C1 segment of cervical spinal cord (tissue), 14 donors: ENCODE results near the gene CMTM7.
"Not testable (repeated sequence)": the region's sequence is repeated elsewhere in the genome, so short reads cannot be mapped to it uniquely, and the experiment has no call there.

ENCODE experiments used
- DNase-seq, 14 donors: peaks; one replicate each; lab custom pipeline; 2025; lab: John Stamatoyannopoulos, UW

Gene CMTM7

GRCh38 chr3:32459450-32459849 lies 67.8 kb downstream of the CMTM7 start:
- no peak for DNase-seq

DNA sequence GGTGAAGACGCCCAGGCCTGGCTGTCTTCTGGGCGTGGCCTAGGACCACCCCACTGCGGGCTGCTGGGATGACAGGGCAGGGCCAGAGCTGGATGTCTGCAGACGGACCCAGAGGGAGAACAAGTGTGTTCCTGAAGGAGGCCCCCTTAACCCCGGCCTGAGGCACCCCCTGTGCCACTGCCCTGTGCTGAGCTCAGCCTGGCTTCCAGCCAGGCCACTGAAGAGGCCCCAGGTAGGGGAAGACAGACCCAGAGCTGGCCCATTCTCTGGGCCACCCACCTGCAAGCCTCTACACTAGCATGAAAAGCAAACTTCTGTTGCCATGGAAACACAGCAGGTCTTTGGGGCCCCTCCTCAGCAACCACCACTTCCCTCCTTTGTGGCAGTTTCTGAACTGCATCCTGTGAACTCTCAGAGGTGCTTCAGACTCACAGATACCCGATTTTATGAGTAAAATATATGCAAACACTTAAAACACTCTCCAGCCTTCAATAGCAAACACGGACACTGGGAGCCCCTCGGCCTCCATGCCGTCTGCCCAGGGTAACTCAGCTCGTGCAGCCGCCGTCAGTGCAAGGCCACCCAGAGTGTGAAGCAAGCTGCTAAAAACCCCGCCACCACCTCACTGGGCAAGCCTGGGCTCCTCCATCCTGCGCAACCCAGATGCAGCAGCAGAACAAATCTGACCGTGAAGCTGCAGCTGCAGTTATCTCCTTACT lies 68.5 kb downstream of the CMTM7 start:
- DNase-seq, result no peak

- DNase-seq, result not testable (repeated sequence)
These were observed 69.3 kb downstream of the CMTM7 start for GRCh38 chr3:32460817-32461496.

DNA sequence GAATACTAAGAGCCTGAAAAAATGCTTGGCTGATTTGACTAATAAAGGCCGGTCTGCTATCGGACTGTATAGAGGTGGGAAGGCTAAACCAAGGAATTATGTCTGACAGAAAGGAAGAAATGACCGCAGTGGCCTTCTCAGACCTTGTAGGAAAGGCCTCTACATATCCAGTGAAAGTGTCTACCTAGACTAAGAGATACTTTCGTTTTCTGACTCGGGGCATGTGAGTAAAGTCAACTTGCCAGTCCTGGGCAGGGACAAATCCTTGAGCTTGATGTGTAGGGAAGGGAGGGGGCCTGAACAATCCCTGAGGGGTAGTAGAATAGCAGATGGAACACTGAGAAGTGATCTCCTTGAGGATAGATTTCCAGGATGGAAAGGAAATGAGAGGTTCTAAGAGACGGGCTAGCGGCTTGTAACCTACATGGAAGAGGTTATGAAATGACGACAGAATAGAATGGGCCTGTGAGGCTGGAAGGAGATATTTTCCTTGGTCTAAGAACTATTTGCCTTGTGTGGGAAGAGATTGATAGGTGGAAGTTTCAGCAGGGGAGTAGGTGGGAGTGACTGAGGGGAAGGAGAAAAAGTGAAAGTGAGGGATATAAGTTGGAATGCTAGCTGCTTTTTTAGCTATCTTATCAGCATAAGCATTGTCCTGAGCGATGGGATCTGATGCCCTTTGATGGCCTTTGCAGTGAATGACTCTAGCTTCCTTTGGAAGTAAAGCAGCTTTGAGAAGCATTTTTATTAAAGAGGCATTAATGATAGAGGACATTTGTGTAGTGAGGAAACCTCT lies 70.7 kb downstream of the CMTM7 start:
- DNase-seq, result not testable (repeated sequence)

DNA sequence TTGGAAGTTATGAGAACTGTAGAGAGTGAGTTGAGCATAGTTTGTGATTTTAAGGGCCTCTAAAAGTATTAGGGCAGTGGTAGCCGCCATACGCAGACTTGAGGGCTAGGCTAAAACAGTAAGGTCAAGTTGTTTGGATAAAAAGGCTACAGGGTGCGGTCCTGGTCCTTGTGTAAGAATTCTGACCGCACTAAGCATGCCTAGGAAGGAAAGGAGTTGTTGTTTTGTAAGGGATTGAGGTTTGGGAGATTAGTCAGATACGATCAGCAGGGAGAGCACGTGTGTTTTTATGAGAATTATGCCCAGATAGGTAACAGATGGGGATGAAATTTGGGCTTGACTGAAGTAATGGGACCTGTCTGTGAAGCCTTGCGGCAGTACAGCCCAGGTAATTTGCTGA lies 71.8 kb downstream of the CMTM7 start:
- DNase-seq, result not testable (repeated sequence)

DNA sequence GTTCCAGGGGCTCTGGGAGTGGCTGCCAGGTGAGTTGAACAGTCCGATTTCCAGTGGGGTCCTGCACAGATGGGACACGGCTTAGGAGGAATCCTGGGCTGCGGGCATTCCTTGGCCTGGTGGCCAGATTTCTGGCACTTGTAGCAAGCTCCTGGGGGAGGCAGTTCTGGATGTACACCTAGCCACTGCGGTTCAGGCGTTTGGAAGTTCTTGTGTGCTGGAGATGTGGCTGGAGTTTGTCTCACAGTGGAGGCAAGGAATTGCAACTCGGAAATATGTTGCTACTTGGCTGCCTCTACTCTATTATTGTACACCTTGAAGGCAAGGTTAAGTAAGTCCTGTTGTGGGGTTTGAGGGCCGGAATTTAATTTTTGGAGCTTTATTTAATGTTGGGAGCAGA lies 73.1 kb downstream of the CMTM7 start:
- DNase-seq, result not testable (repeated sequence)

GRCh38 chr3:32466808-32467207 lies 75.2 kb downstream of the CMTM7 start:
- not testable (repeated sequence) for DNase-seq

DNA sequence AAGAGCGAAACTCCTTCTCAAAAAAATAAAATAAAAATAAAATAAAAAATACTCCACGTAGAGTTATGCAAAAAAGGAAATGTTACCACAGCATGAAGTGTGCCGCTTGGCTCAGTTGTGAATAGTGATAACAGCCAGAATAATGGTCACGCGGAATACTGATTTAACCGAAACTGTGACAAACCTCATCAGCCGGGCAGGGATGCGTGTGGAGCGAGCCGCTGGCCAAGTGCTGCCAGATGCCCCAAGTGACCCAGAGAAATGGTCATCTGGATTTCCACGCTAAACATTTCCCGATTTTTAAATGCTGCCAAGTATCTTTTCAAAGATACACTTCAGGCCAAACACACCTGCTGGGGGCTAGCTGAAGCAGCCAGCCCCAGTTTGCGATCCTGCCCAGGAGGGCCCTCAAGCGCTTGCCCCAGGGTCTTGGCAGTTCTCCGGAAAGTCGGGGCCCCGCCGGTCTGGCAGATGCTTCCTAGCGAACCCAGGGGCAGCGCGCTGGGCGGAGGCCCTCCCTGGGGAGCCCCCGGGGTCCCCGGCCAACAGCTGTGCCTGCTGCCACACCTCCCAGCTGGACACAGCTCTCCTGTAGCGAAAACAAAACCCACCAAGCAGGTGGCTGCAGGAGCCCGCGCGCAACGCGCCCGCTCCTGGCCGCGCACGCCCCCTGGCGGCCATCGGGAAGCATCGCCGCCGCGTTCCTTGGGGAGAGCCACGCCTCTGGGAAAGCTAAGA lies 75.8 kb downstream of the CMTM7 start:
- peak in 12 of 14 donors; percentile 13 to 77 (median 51) for DNase-seq

- no peak for DNase-seq
These were observed 77.7 kb downstream of the CMTM7 start for GRCh38 chr3:32469151-32469874.

DNA sequence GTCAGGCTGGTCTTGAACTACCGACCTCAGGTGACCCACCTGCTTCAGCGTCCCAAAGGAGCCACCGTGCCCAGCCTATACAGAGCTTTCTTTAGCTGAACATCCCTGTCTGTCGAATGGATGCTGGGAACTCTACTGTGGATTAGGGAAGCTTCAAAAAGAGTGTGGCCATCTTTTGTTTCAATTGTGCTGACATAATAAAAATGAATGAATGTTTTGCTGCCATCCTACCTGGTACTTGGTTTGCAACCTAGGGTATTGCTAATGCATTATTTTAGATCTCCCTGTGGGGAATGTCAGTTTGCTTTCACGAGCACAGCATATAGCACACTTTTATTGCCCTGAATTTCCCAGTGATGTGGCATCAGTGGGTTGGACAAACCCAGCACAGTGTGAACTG lies 78.7 kb downstream of the CMTM7 start:
- no peak for DNase-seq

- DNase-seq, result no peak
These were observed 79.6 kb downstream of the CMTM7 start for GRCh38 chr3:32471246-32471645.

DNA sequence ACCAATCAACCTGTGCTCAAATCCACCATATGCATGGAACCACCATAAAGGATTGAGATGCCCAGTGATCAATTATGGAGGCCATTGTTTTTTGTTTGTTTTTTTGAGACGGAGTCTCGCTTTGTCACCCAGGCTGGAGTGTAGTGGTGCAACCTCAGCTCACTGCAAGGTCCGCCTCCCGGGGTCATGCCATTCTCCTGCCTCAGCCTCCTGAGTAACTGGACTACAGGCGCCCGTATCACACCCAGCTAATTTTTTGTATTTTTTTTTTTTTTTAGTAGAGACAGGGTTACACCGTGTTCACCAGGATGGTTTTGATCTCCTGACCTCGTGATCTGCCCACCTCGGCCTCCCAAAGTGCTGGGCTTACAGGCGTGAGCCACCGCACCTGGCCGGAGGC lies 80.5 kb downstream of the CMTM7 start:
- DNase-seq, result not testable (repeated sequence)

DNA sequence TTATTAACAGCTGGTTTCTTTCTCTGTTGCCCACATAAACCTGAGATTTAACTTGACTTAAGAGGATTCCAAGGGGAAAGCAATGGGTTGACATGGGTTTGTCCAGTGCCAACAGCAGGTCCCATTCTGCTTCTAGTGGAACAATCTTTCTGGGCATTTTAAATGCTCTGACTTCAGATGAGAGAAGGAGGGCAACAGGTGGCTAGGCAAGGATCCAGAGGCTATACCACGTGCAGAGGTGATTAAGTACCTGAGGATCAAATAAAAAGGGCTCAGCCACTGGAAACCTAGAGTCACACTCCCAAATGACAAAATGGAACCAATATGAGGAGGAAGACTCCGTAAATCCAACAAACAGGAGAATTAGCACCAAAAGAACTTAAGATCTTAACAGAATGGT lies 82.5 kb downstream of the CMTM7 start:
- DNase-seq, result no peak

- DNase-seq, result no peak
These were observed 89.0 kb downstream of the CMTM7 start for GRCh38 chr3:32480604-32481003.

DNA sequence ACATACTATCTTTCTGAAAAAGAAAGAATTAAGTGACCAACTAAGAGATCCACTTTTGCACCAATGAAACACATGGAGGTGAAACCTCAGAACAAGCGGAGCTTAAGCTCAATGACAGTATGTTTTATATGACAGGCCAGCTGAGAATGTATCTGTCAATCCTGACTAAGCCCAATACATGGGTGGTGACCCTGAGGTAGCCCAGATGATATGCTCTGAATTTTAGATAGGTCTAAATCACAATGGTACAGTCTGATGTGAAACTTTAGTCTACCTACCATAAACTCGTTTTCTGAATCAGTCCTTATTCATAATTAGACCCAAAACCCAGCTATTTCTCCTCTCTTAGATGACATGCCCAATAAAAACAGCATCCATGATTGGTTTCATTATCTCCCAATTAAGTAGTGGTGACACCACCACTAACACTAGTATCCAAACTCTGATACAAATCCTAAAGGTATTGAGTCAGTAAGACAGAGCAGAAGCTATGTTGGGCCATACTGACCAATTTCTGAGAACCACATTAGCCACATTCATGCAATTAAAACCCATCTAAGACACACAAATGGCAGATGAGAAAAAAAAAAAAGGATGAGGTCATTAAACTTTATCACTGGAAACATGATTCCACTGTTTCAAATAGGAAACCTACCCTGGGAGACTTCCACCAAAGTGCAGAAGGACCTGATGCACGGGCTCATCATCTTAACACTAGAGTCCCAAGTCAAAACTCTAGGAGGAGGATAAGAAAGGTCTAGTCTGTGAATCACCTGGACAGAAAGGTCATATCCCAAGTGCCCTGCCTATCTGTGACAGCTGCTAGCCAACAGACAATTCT lies 90.4 kb downstream of the CMTM7 start:
- DNase-seq, result no peak

DNA sequence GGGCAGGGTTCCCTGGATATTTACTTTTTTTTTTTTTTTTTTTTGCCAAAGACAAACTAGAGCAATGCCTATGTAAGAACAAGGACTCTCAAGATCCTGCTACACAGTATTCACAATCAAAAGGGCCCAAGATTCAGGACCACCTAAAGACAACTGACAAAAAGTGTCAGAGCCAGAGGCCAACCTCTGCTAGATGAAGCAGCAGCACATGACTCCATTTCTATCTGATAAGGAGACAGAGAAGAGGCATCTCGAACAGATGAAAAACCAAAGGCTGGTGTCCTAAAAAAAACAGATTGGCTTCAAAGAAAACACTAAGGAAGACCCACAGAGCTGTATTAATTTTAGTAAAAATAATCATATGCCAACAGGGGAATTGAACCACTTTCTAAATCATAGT lies 91.0 kb downstream of the CMTM7 start:
- DNase-seq, result no peak

- DNase-seq, result no peak
These were observed 92.1 kb downstream of the CMTM7 start for GRCh38 chr3:32483772-32484171.

DNA sequence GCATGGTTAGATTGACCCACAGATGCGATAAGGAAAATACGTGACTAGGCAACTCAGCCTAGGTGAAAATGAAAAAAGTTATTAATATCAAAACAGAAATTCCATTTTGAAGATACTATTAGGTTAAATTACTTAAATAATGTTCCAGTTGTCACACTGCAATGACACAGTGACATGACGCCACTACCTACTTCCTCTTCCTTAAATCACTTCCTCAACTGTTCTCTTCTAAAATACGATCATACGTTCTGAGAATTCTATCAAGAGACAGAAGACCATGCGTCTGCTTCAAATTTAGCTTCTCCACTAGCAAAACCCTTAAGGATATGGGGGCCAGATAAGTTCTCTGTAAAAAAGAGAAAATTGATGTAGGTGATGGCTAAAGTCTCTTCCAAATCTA lies 92.8 kb downstream of the CMTM7 start:
- DNase-seq, result no peak

DNA sequence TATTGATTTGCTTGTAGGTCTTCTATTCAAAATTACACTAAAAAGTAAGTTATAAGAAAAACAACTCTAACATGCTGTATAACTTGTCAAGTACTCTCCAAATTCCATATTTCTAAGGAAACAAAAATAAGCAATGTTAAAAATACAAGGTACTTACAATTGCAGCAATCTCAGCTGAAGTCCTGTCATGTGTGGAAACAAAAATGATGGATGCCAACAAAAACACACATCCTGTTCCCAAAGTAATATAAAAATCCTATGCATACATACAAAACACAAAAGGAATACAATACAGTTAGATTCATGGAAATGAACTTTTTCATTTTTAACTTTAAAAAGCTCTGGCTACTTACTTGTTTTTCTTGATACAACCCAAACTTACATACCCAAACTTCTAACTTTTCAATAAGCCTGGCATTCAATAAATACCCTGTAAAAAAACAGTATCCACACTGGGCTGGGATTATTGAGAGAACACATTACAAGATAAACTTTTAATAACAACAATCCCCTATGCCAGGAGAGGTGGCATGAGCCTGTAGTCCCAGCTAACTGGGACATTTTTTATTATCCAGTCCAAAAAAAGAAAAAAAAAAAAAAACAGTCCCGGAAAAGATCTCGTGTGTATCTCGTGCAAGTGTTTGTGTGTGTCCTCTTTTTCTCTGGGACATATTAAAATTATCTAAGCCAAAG lies 96.3 kb downstream of the CMTM7 start:
- DNase-seq, result no peak
